ENCODE results near the gene POU2AF2. TPM values are rescaled to one million over a fixed set of nuclear protein-coding genes. Genes with fewer than 3 reads are reported as not detected.
"Not testable (repeated sequence)": the region's sequence is repeated elsewhere in the genome, so short reads cannot be mapped to it uniquely, and the experiment has no call there.

POU2AF2 gene
- total RNA-seq, 1 donor from 2014 or later, result 0.41 TPM

GRCh38 chr11:111303461-111303860 lies 57.9 kb downstream of the POU2AF2 start:
- DNase-seq, result peak; percentile 73

GRCh38 chr11:111305162-111305802 lies 59.8 kb downstream of the POU2AF2 start:
- peak; percentile 50 for DNase-seq

- no peak for DNase-seq
These were observed 60.4 kb downstream of the POU2AF2 start for GRCh38 chr11:111305876-111306275.

- no peak for DNase-seq
These were observed 60.8 kb downstream of the POU2AF2 start for GRCh38 chr11:111306321-111306720.

GRCh38 chr11:111307472-111308108 lies 62.1 kb downstream of the POU2AF2 start:
- DNase-seq, result no peak

GRCh38 chr11:111308140-111308539 lies 62.6 kb downstream of the POU2AF2 start:
- peak; percentile 93 for DNase-seq

GRCh38 chr11:111309215-111309915 lies 63.8 kb downstream of the POU2AF2 start:
- DNase-seq, result no peak

GRCh38 chr11:111310088-111310487 lies 64.6 kb downstream of the POU2AF2 start:
- DNase-seq, result no peak

- no peak for DNase-seq
These were observed 65.2 kb downstream of the POU2AF2 start for GRCh38 chr11:111310723-111311122.

GRCh38 chr11:111312076-111312475 lies 66.6 kb downstream of the POU2AF2 start:
- DNase-seq, result no peak

- DNase-seq, result no peak
These were observed 73.8 kb downstream of the POU2AF2 start for GRCh38 chr11:111319296-111319695.

GRCh38 chr11:111320199-111320598 lies 74.7 kb downstream of the POU2AF2 start:
- DNase-seq, result not testable (repeated sequence)

- DNase-seq, result peak; percentile 43
These were observed 75.4 kb downstream of the POU2AF2 start for GRCh38 chr11:111320728-111321568.

GRCh38 chr11:111322534-111322933 lies 77.0 kb downstream of the POU2AF2 start:
- DNase-seq, result no peak

GRCh38 chr11:111324277-111324720 lies 78.8 kb downstream of the POU2AF2 start:
- DNase-seq, result peak; percentile 62

- no peak for DNase-seq
These were observed 79.7 kb downstream of the POU2AF2 start for GRCh38 chr11:111325259-111325658.

- no peak for DNase-seq
These were observed 81.3 kb downstream of the POU2AF2 start for GRCh38 chr11:111326824-111327223.

- peak; percentile 58 for DNase-seq
These were observed 82.5 kb downstream of the POU2AF2 start for GRCh38 chr11:111327908-111328624.

GRCh38 chr11:111329306-111330204 lies 84.0 kb downstream of the POU2AF2 start:
- no peak for DNase-seq

- DNase-seq, result no peak
These were observed 84.8 kb downstream of the POU2AF2 start for GRCh38 chr11:111330234-111330893.

Measured in tongue (tissue), 2 donors.